Prostate gland (tissue), 2 donors: Measurements from ENCODE around the gene RBBP8NL. TPM values are rescaled to one million over a fixed set of nuclear protein-coding genes. Genes with fewer than 3 reads are reported as not detected.

Experiments
- DNase-seq: peaks from one replicate; pipeline ENCODE4 v3.0.0-alpha.2; 2019; ENCODE audit warnings: low spot score
- H3K27ac ChIP-seq, 2 donors: fragments of 200-600 bp; sonication (generic); 2 replicates each; pipeline ENCODE4 v1.5.1; 2017 to 2019
- H3K27me3 ChIP-seq: fragments of 200-600 bp; sonication (generic); replicated peaks from 2 replicates; pipeline ENCODE4 v1.5.1; 2019; ENCODE audit not compliant: insufficient read depth
- H3K36me3 ChIP-seq, 2 donors: fragments of 200-600 bp; sonication (generic); 1 replicate in 1 of 2; 2 replicates in 1 of 2; pipeline versions ENCODE4 v1.5.1 to v1.8.1; 2017 to 2019
- H3K4me1 ChIP-seq: fragments of 200-600 bp; sonication (generic); replicated peaks from 2 replicates; pipeline ENCODE4 v1.5.1; 2019
- H3K4me3 ChIP-seq, 2 donors: fragments of 200-600 bp; sonication (generic); 2 replicates each; pipeline ENCODE4 v1.5.1; 2017 to 2019
- H3K9me3 ChIP-seq: fragments of 200-600 bp; sonication (generic); 2 replicates; pipeline ENCODE4 v1.5.1; 2017
- CTCF ChIP-seq, 4 experiments: fragments of 200-600 bp in 2 of 4; fragments of 450-650 bp in 2 of 4; sonication (generic) in 2 of 4; IDR thresholded peaks; 1 replicate in 3 of 4; 2 replicates in 1 of 4; pipeline ENCODE4 v1.5.1; 2016 to 2019; ENCODE audit warnings: antibody characterized with exemption in 4 of 4, mild to moderate bottlenecking in 2 of 4, moderate library complexity in 2 of 4
- POLR2A ChIP-seq: fragments of 450-650 bp; IDR thresholded peaks from one replicate; pipeline ENCODE4 v1.6.1; 2016; ENCODE audit warnings: antibody characterized with exemption, mild to moderate bottlenecking
- POLR2AphosphoS5 ChIP-seq: sonication (generic); formaldehyde crosslinking; IDR thresholded peaks from one replicate; pipeline ENCODE4 v1.6.1; 2017; ENCODE audit warnings: antibody characterized with exemption
- WGBS: methylation state at CpG from one replicate; pipeline ENCODE4 v1.1.5; 2018; 5-methylcytosine and 5-hydroxymethylcytosine counted together
- intact Hi-C: fragments of 100-400 bp; cut with DNase I; formaldehyde crosslinking; loops from one replicate; pipeline ENCODE4 v1.14.2; 2022
- total RNA-seq, 2 donors: library from RNA; depleted of rRNA; stranded (reverse); fragments of >200 nt; gene quantifications; one replicate each; pipeline ENCODE4 v1.1.0, GENCODE V29; 2016

Gene RBBP8NL
- total RNA-seq, 2 donors from 2014 or later = 4.9 to 10.9 TPM

- TF ChIP-seq CTCF (IDR thresholded peaks at IDR 0.05) = no peak
- TF ChIP-seq POLR2AphosphoS5 = no peak
These were observed 37.7 kb upstream of the RBBP8NL start for GRCh38 chr20:62464990-62465389.

DNA sequence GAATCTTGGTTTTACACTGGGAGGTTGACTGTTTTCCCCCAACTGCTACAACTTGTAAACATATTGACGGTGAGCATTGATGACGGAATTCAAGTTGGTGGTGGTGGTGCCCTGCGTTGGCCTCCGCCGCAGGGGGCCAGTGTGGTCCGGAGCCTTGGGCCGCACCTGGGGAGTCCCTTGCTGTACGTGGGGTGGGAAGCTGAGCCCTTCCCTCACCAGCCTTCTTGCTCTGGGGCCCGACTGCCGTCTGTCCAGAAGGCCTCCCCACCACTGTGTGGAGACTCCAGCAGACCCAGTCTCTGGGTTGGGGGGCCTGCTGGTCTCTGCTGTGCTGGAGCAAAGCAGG, 37.1 kb upstream of the RBBP8NL start:
- no peaks in the 10 kb centered on the region for H3K9me3 ChIP-seq
- H3K27ac ChIP-seq = no peak overlapping the region
- no peaks in the 10 kb centered on the region for H3K36me3 ChIP-seq
- TF ChIP-seq POLR2A (no peak), POLR2AphosphoS5 (no peak), CTCF (IDR thresholded peaks at IDR 0.05) (no peak)
- no peak for DNase-seq
- intact Hi-C loops = no loop called here
- WGBS = 94% methylated on average over 10 of the region's 10 CpGs
- H3K4me1 ChIP-seq = no peaks in the 10 kb centered on the region
- H3K27me3 ChIP-seq = no peaks in the 10 kb centered on the region
- no peak overlapping the region for H3K4me3 ChIP-seq

More at GRCh38 chr20:62464990-62465389, 37.7 kb upstream of the RBBP8NL start:
- DNase-seq = no peak
- intact Hi-C loops = no loop called here
- Histone ChIP-seq H3K27me3 (no peaks in the 10 kb centered on the region), H3K27ac (no peak overlapping the region), H3K36me3 (no peaks in the 10 kb centered on the region), H3K4me3 (no peak overlapping the region), H3K9me3 (no peaks in the 10 kb centered on the region), H3K4me1 (no peaks in the 10 kb centered on the region)
- whole genome bisulfite sequencing = 72% methylated on average over 10 of the region's 10 CpGs

DNA sequence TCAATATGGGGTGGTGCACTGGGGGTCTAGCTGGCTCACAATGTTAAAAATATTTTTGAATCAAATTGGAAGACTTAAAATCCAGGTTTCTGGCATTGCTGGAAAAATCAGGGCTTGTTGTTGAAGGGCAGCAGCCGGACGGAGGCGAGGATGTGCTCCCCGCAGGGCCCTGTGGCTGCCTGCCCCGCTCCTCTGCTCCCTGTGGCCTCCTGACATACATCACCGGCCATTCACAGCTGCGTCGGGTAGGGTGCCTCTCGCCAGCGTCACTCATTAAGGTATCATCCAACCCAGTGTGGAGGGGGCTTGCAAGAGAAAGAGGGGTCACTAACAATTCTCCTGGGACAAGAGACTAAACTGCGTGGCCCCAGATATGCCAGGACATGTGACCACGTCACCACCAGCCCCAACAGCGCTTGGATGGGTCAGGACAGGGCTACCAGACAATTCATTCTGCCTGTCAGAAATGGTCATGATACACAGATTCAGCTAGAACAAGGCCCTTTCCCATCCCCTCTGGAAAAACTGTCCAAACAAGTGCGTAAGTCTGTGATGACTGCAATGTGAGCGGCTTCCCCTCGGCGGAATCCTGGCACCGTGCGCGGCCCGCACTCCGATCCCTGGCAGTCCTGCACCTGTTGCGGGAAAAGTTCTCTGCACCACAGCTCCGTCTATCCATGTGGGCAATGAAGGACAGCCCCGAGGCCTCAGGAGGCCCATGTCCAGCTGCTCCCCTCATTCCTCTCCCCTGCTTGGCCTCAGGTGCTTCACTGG, 36.5 kb upstream of the RBBP8NL start:
- Histone ChIP-seq H3K27me3 (no peaks in the 10 kb centered on the region), H3K27ac (no peak overlapping the region), H3K9me3 (no peaks in the 10 kb centered on the region), H3K4me1 (no peaks in the 10 kb centered on the region), H3K4me3 (no peak overlapping the region), H3K36me3 (no peaks in the 10 kb centered on the region)
- TF ChIP-seq POLR2AphosphoS5 = no peak
- no peak for TF ChIP-seq CTCF (IDR thresholded peaks at IDR 0.05)
- no peak for TF ChIP-seq POLR2A
- intact Hi-C loops = no loop called here
- no peak for DNase-seq
- 83% methylated on average over 25 of the region's 25 CpGs for WGBS

- no peak for TF ChIP-seq POLR2AphosphoS5
- TF ChIP-seq CTCF (IDR thresholded peaks at IDR 0.05) = no peak
- no peak for TF ChIP-seq POLR2A
- Histone ChIP-seq H3K36me3 (no peaks in the 10 kb centered on the region), H3K4me1 (no peaks in the 10 kb centered on the region), H3K4me3 (no peak overlapping the region), H3K27me3 (no peaks in the 10 kb centered on the region), H3K27ac (no peak overlapping the region), H3K9me3 (no peaks in the 10 kb centered on the region)
- intact Hi-C loops = no loop called here
- DNase-seq = no peak
- WGBS = 79% methylated on average over 13 of the region's 15 CpGs
These were observed 35.7 kb upstream of the RBBP8NL start for GRCh38 chr20:62462976-62463592.

- peaks cover 1% of the 10 kb centered on the region for H3K27me3 ChIP-seq
- no peak for DNase-seq
These were observed 34.5 kb upstream of the RBBP8NL start for GRCh38 chr20:62461834-62462233.

More at GRCh38 chr20:62461834-62462233, 34.5 kb upstream of the RBBP8NL start:
- TF ChIP-seq POLR2AphosphoS5 = no peak
- intact Hi-C loops = no loop called here
- WGBS = 95% methylated on average over 13 of the region's 13 CpGs
- Histone ChIP-seq H3K36me3 (no peaks in the 10 kb centered on the region), H3K4me1 (no peaks in the 10 kb centered on the region), H3K4me3 (no peak overlapping the region), H3K9me3 (no peaks in the 10 kb centered on the region), H3K27ac (no peak overlapping the region)
